BLaER1 treated with 17β-estradiol and CSF1 and Interleukin-3, amounts not matched to agents 10 nM and 100 nM (cell line): Measurements from ENCODE around the gene KCNQ2.

Experiments used
- H3K27ac ChIP-seq, 11 experiments: shearing (Covaris generic); formaldehyde crosslinking; 2 replicates each; pipeline ENCODE4 v1.8.1; 2022
- H3K27me3 ChIP-seq, 11 experiments: shearing (Covaris generic); formaldehyde crosslinking; 2 replicates each; pipeline ENCODE4 v1.8.1; 2022
- H3K36me3 ChIP-seq, 11 experiments: shearing (Covaris generic); formaldehyde crosslinking; 2 replicates each; pipeline ENCODE4 v1.8.1; 2022
- H3K4me1 ChIP-seq, 10 experiments: shearing (Covaris generic); formaldehyde crosslinking; 2 replicates each; pipeline ENCODE4 v1.8.1; 2022
- H3K4me2 ChIP-seq, 11 experiments: shearing (Covaris generic); formaldehyde crosslinking; 2 replicates each; pipeline ENCODE4 v1.8.1; 2022
- H3K4me3 ChIP-seq, 10 experiments: shearing (Covaris generic); formaldehyde crosslinking; 2 replicates each; pipeline ENCODE4 v1.8.1; 2022
- H3K9ac ChIP-seq, 11 experiments: shearing (Covaris generic); formaldehyde crosslinking; 2 replicates each; pipeline ENCODE4 v1.8.1; 2022
- H3K9me3 ChIP-seq, 11 experiments: shearing (Covaris generic); formaldehyde crosslinking; replicated peaks in 1 of 11; 2 replicates each; pipeline ENCODE4 v1.8.1; 2022
- H4K20me1 ChIP-seq, 11 experiments: shearing (Covaris generic); formaldehyde crosslinking; 2 replicates each; pipeline ENCODE4 v1.8.1; 2022
- Cebpa-rat ChIP-seq, 11 experiments: shearing (Covaris generic); IDR thresholded peaks; 2 replicates each; pipeline ENCODE4 v1.8.1; 2022

Gene KCNQ2

DNA sequence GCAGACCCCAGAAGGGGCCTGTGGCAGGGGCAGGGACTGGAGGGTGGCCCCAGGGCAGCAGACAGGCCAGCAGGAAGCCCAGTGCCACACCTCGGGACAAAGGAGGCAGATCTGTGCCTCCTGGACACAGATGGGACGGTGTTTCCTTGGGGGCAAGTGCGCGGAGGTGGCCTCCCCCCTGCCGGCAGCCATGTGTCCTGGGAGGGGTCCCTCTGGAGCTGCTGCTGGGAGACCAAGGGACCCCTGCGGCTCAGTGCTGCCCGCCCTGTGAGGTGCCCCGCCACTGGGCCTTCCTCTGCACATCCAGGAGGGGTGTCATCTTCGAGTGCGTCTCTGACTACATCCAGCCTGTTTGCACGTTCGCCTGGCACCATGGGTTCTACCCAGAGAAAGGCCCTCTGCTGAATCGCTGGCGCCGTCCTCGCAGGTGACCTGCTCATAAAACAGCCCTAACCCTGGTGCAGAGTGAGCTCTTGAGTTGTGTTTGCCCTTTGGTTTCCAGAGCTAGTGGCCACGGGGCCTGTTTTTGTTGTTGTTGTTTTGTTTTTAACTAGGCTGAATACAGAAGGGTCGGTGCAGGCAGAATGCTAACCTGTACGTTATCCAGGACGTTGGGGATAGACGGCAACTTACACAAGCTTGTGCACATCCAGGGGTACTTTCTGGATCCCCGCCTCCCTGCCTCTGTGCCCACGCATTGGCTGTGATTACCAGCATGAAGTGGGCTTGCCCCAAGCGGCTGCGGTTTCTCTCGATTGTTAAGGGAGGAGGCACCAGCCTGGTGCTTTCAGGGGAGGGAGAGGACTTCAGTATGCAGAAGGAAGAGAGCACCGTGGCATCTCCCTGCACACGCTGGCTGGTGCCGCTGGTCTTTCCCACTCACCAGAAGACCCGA lies 1.3 kb upstream of the KCNQ2 start:
- H3K4me1 ChIP-seq = peaks cover 25 to 59% (median 43%) of the 10 kb centered on the region in 10 experiments

DNA sequence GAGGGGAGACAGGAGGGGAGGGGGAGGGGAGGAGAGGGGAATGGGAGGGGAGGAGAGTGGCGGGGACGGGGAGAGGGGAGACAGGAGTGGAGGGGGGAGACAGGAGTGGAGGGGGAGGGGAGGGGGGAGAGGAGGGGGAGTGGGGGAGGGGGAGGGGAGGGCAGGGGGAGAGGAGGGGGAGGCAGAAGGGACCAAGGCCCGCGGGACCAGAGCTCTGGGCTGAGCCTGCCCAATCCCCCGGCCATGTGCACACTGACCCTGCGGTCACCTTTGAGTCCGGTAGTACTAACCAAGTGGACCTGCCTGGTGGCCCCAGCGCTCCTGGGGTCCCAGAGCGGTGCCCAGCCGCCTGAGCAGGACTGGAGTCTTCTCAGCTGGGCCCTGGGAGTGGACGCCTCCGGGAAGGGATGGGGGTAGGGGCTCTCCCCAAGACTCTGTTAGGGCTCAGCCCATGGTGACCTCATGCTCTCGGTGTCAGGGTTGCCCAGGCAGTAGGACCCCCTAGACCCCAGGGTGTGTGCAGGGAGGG lies 471 bp upstream of the KCNQ2 start:
- Histone ChIP-seq H3K4me1 (peaks cover 25 to 59% (median 43%) of the 10 kb centered on the region in 10 experiments), H3K27ac (no peak overlapping the region)
- no peak for TF ChIP-seq Cebpa-rat (IDR thresholded peaks at IDR 0.05)

More for the DNA sequence above, 1.3 kb upstream of the KCNQ2 start:
- Histone ChIP-seq H3K4me2 (peak overlapping the region; percentile 34 to 94 (median 74)), H3K9me3 (no peaks in the 10 kb centered on the region), H3K9ac (no peak overlapping the region), H3K27ac (no peak overlapping the region), H3K27me3 (peaks cover 95 to 98% (median 97%) of the 10 kb centered on the region in 11 experiments), H3K36me3 (no peaks in the 10 kb centered on the region), H4K20me1 (peaks cover 0 to 86% (median 54%) of the 10 kb centered on the region in 11 experiments; a peak in 18 of 22 replicates), H3K4me3 (peak overlapping the region in 1 of 10 experiments; percentile 25; a peak in 2 of 20 replicates)
- no peak for TF ChIP-seq Cebpa-rat (IDR thresholded peaks at IDR 0.05)

DNA sequence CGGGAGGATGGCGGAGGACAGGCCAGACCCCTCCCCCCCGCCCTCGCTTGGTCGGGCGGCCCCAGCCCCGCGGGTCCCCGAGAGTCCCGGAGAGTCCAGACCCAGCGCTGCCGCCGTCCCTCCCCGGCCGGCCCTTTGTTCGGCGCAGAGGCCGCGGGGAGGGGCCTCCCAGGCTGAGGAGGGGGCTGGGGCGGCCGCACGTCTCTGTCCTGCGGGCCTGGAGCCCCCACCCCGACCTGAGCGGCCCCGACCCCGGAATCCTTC lies 806 bp downstream of the KCNQ2 start:
- Histone ChIP-seq H4K20me1 (peaks cover 0 to 86% (median 70%) of the 10 kb centered on the region in 11 experiments; a peak in 18 of 22 replicates), H3K27me3 (peaks cover 94 to 98% (median 97%) of the 10 kb centered on the region in 11 experiments), H3K9me3 (no peaks in the 10 kb centered on the region), H3K9ac (peak overlapping the region in 5 of 11 experiments; percentile 23 to 60 (median 46); a peak in 9 of 22 replicates), H3K4me3 (peak overlapping the region; percentile 43 to 70 (median 58)), H3K27ac (no peak overlapping the region), H3K36me3 (no peaks in the 10 kb centered on the region), H3K4me1 (peaks cover 25 to 50% (median 41%) of the 10 kb centered on the region in 10 experiments), H3K4me2 (peak overlapping the region; percentile 75 to 98 (median 93); a peak in 21 of 22 replicates)
- no peak for TF ChIP-seq Cebpa-rat (IDR thresholded peaks at IDR 0.05)

More for the DNA sequence above, 471 bp upstream of the KCNQ2 start:
- Histone ChIP-seq H3K9me3 (no peaks in the 10 kb centered on the region), H3K4me3 (no peak overlapping the region), H4K20me1 (peaks cover 0 to 86% (median 63%) of the 10 kb centered on the region in 11 experiments; a peak in 18 of 22 replicates), H3K36me3 (no peaks in the 10 kb centered on the region), H3K9ac (no peak overlapping the region), H3K4me2 (peak overlapping the region in 9 of 11 experiments; percentile 60 to 94 (median 74); a peak in 16 of 22 replicates), H3K27me3 (peaks cover 95 to 98% (median 97%) of the 10 kb centered on the region in 11 experiments)

GRCh38 chr20:63471002-63471716 lies 1.3 kb downstream of the KCNQ2 start:
- Histone ChIP-seq H3K27ac (no peak overlapping the region), H3K9ac (no peak overlapping the region; a peak in 1 of 22 replicates), H4K20me1 (peaks cover 0 to 91% (median 73%) of the 10 kb centered on the region in 11 experiments; a peak in 18 of 22 replicates), H3K4me2 (peak overlapping the region in 8 of 11 experiments; percentile 31 to 88 (median 52); a peak in 12 of 22 replicates), H3K9me3 (no peaks in the 10 kb centered on the region), H3K4me3 (peak overlapping the region in 3 of 10 experiments; percentile 18 to 34 (median 18); a peak in 1 of 20 replicates), H3K27me3 (peaks cover 94 to 98% (median 97%) of the 10 kb centered on the region in 11 experiments), H3K4me1 (peaks cover 25 to 50% (median 41%) of the 10 kb centered on the region in 10 experiments), H3K36me3 (no peaks in the 10 kb centered on the region)
- no peak for TF ChIP-seq Cebpa-rat (IDR thresholded peaks at IDR 0.05)

DNA sequence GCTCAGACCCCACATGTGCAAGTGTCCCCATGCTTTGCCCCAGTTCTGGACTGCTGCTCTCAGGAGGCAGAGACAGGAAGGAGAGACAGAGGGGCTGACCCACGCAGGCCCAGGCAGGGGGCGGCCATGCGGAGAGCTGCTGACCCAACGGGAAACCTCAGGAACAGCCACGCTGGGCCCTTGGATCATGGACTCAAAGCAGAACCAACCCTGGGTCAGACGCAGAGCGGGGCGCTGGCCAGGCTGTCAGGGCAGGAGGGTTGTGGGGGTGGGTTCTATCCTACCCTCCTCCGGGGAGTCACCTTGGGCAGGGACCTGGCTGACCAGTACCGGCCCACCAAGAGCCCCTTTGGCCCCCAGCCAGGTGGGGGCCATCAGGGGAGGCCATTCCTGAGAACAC lies 2.0 kb downstream of the KCNQ2 start:
- TF ChIP-seq Cebpa-rat (IDR thresholded peaks at IDR 0.05) = no peak
- Histone ChIP-seq H3K36me3 (no peaks in the 10 kb centered on the region), H4K20me1 (peaks cover 0 to 92% (median 70%) of the 10 kb centered on the region in 11 experiments; a peak in 18 of 22 replicates), H3K4me1 (peaks cover 25 to 48% (median 41%) of the 10 kb centered on the region in 10 experiments), H3K27ac (no peak overlapping the region), H3K9ac (no peak overlapping the region), H3K4me2 (peak overlapping the region in 3 of 11 experiments; percentile 66 to 88 (median 75); a peak in 4 of 22 replicates), H3K4me3 (no peak overlapping the region), H3K9me3 (no peaks in the 10 kb centered on the region), H3K27me3 (peaks cover 92 to 98% (median 97%) of the 10 kb centered on the region in 11 experiments)

DNA sequence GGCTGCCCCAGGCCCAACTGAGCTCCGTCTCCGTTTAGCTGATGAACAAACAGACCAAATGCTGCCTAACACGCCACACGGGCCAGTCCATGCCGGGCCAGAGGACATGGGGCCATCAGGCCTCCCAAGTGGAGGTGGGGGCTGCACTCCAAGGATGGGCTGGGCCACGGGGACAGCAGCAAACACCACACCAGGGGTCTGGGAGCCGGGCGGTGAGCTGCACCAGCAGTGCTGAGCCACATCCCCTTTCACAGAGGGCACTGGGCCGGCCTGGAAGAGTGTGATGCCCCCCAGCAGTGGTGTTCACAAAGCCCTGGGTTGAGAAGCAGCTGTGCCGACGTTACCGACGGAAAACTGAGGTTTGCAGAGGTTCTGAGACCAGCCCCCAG lies 2.7 kb downstream of the KCNQ2 start:
- Histone ChIP-seq H4K20me1 (peaks cover 0 to 92% (median 66%) of the 10 kb centered on the region in 11 experiments; a peak in 18 of 22 replicates), H3K4me3 (no peak overlapping the region), H3K36me3 (no peaks in the 10 kb centered on the region), H3K9me3 (no peaks in the 10 kb centered on the region), H3K9ac (no peak overlapping the region), H3K27me3 (peaks cover 92 to 98% (median 97%) of the 10 kb centered on the region in 11 experiments), H3K27ac (no peak overlapping the region), H3K4me1 (peaks cover 23 to 42% (median 34%) of the 10 kb centered on the region in 10 experiments), H3K4me2 (no peak overlapping the region)
- TF ChIP-seq Cebpa-rat (IDR thresholded peaks at IDR 0.05) = no peak

DNA sequence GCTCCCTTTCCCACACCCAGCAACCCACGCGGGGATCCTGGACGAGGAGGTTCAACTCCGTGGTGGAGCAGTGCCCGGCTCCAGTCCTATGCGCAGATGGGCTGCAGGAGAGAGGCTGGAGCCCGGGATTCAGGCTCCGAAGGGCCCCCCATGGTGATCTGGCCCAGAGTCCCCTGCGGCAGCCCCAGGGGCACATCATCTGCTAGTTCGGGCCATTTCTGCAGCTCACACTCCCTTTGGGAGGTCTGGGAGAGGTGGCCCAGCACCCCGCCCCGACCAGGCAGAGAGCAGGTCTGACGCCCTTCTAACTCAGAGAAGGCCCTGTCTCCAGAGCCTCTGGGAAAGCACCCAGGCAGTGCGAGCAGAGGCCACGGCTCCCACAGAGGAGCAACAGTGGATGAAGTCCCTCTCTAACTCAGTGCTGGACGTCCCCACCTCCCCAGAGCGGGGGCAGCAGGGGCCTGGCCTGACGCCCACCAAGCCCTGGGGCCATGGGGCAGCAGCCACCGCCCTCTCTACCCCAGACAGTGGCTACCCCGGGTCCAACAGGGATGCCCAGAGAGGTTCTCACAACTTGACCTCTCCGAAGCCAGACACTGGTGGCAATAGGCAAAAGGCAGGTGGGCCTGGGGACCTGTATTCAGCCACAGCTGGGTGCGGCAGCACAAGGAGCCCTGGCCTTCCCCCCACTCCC lies 3.3 kb downstream of the KCNQ2 start:
- Histone ChIP-seq H3K9me3 (no peaks in the 10 kb centered on the region), H3K4me2 (peak overlapping the region in 1 of 11 experiments; percentile 7; a peak in 1 of 22 replicates), H4K20me1 (peaks cover 0 to 92% (median 66%) of the 10 kb centered on the region in 11 experiments; a peak in 18 of 22 replicates), H3K27me3 (peaks cover 92 to 98% (median 97%) of the 10 kb centered on the region in 11 experiments), H3K4me1 (peaks cover 18 to 37% (median 28%) of the 10 kb centered on the region in 10 experiments), H3K36me3 (no peaks in the 10 kb centered on the region), H3K27ac (no peak overlapping the region), H3K4me3 (no peak overlapping the region), H3K9ac (no peak overlapping the region)
- TF ChIP-seq Cebpa-rat (IDR thresholded peaks at IDR 0.05) = no peak

DNA sequence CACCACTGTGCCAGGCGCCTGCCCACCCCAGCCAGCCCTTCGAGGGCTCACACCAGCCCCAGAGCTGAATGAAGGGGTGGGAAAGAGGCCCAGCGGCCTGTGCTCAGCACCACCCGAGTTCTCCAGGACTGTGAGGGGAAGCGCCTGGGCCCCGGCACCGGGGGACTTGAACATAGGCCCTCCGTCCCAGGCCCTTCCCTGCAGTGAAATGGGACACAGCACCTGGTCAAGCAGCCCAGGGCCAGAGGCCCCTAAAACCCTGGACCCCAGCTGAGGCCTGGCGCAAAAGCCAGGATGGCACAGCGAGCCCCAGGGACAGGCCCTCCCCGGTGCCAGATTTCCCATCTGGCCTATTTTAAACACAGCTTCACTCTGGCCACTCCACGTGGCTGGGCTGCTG lies 4.0 kb downstream of the KCNQ2 start:
- H3K9me3 ChIP-seq = no peaks in the 10 kb centered on the region

More for the DNA sequence above, 4.0 kb downstream of the KCNQ2 start:
- Histone ChIP-seq H3K27me3 (peaks cover 92 to 98% (median 97%) of the 10 kb centered on the region in 11 experiments), H3K9ac (no peak overlapping the region), H4K20me1 (peaks cover 0 to 92% (median 64%) of the 10 kb centered on the region in 11 experiments; a peak in 17 of 22 replicates), H3K4me2 (peak overlapping the region in 1 of 11 experiments; percentile 7; a peak in 1 of 22 replicates), H3K4me1 (peaks cover 10 to 29% (median 21%) of the 10 kb centered on the region in 10 experiments), H3K27ac (no peak overlapping the region), H3K36me3 (no peaks in the 10 kb centered on the region), H3K4me3 (no peak overlapping the region)
- TF ChIP-seq Cebpa-rat (IDR thresholded peaks at IDR 0.05) = no peak
